ENCODE data around the gene CASP9. TPM values are rescaled to one million over a fixed set of nuclear protein-coding genes. Genes with fewer than 3 reads are reported as not detected.
"Not testable (repeated sequence)": the region's sequence is repeated elsewhere in the genome, so short reads cannot be mapped to it uniquely, and the experiment has no call there.

The CASP9 gene
- total RNA-seq, 6 donors from 2014 or later, result 11.9 to 40.9 (median 15.0) TPM

- ATAC-seq (ENCODE audit: low FRiP score in 2 of 2), result no peak
- no peak for TF ChIP-seq POLR2AphosphoS5 (IDR thresholded peaks at IDR 0.05)
- no peak for TF ChIP-seq POLR2A (IDR thresholded peaks at IDR 0.05)
- TF ChIP-seq, protein P1, sequence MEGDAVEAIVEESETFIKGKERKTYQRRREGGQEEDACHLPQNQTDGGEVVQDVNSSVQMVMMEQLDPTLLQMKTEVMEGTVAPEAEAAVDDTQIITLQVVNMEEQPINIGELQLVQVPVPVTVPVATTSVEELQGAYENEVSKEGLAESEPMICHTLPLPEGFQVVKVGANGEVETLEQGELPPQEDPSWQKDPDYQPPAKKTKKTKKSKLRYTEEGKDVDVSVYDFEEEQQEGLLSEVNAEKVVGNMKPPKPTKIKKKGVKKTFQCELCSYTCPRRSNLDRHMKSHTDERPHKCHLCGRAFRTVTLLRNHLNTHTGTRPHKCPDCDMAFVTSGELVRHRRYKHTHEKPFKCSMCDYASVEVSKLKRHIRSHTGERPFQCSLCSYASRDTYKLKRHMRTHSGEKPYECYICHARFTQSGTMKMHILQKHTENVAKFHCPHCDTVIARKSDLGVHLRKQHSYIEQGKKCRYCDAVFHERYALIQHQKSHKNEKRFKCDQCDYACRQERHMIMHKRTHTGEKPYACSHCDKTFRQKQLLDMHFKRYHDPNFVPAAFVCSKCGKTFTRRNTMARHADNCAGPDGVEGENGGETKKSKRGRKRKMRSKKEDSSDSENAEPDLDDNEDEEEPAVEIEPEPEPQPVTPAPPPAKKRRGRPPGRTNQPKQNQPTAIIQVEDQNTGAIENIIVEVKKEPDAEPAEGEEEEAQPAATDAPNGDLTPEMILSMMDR (IDR thresholded peaks at IDR 0.05), result peak; percentile 14 to 55 (median 36)
- no peak for TF ChIP-seq EP300 (IDR thresholded peaks at IDR 0.05)
- Histone ChIP-seq H3K9me3 (no peaks in the 10 kb centered on the region), H3K27me3 (no peaks in the 10 kb centered on the region), H3K4me3 (no peak overlapping the region), H3K27ac (no peak overlapping the region), H3K4me1 (no peaks in the 10 kb centered on the region), H3K36me3 (peaks cover 0 to 53% (median 32%) of the 10 kb centered on the region in 4 donors)
- WGBS, 2 donors, result 63 to 65% methylated on average over 17 of the region's 17 CpGs
- peak in 1 of 2 donors; percentile 63 for DNase-seq
Measured at GRCh38 chr1:15501208-15502032, 22.6 kb downstream of the CASP9 start.

DNA sequence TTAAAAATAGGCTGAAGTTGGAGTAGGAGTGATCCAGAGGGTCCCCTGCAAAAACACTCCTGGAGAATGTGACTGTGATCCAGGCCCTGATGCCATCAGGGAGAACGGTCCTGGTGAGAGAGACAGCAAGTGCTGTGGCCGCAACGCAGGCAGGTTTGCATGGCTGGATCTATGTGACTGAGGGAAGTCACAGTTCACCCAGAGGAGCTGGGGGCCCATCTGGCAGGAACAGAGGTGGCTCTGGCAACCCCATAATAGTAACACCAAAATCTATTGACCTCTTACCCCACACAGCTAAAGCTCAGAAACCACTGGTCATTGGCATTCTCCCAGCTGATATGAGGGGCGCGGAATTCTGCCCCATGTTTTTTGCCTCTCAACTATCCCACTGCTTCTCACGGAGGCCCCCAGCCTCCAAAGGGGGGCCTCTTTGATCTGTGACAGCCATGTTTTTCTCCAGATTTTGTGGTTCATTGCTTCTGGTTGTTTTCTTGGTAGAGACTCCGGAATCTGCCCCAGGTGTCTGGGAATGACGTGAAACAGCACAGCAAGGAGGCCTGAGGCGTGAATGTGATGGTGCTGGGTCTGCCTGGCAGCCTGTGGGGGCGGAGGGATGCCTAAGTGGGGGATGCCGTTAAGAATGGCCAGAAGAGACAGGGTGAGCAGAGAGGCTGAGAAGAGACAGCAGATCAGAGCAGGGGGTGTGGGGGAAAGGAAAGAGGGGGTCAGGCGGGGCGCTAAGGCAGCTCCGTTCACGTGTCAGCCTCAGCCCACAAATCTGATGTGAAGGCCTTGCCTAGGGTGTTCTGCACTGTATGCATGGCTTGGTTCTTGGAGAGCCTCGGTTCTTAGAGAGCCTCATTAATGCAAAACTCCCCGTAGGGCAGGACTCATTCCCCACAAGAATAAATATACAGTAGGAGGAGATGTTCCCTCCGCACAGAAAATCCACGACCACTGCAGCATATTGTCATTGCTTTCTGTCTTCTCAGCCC is 23.5 kb downstream of the CASP9 start:
- ATAC-seq (ENCODE audit: low FRiP score in 2 of 2) (no peak), DNase-seq (no peak)
- Histone ChIP-seq H3K4me3 (no peak overlapping the region), H3K27ac (no peak overlapping the region), H3K36me3 (peaks cover 0 to 49% (median 25%) of the 10 kb centered on the region in 4 donors), H3K9me3 (no peaks in the 10 kb centered on the region), H3K4me1 (no peaks in the 10 kb centered on the region), H3K27me3 (no peaks in the 10 kb centered on the region)
- TF ChIP-seq POLR2A (IDR thresholded peaks at IDR 0.05), result no peak
- no peak for TF ChIP-seq EP300 (IDR thresholded peaks at IDR 0.05)
- TF ChIP-seq, protein P1 (IDR thresholded peaks at IDR 0.05), result no peak
- no peak for TF ChIP-seq POLR2AphosphoS5 (IDR thresholded peaks at IDR 0.05)
- 88 to 93% methylated on average over 19 of the region's 19 CpGs for WGBS, 2 donors

GRCh38 chr1:15493869-15494390 is 30.1 kb downstream of the CASP9 start:
- Histone ChIP-seq H3K27me3 (no peaks in the 10 kb centered on the region), H3K36me3 (peaks cover 0 to 35% (median 23%) of the 10 kb centered on the region in 4 donors), H3K4me3 (no peak overlapping the region), H3K27ac (no peak overlapping the region), H3K9me3 (no peaks in the 10 kb centered on the region), H3K4me1 (no peaks in the 10 kb centered on the region)
- ATAC-seq (ENCODE audit: low FRiP score in 2 of 2), result no peak
- DNase-seq, result no peak
- 93 to 95% methylated on average over 4 to 8 of the region's 9 CpGs for WGBS, 2 donors
- TF ChIP-seq POLR2AphosphoS5 (IDR thresholded peaks at IDR 0.05) (no peak), EP300 (IDR thresholded peaks at IDR 0.05) (no peak), POLR2A (IDR thresholded peaks at IDR 0.05) (no peak)
- TF ChIP-seq, protein P1 (IDR thresholded peaks at IDR 0.05), result no peak

DNA sequence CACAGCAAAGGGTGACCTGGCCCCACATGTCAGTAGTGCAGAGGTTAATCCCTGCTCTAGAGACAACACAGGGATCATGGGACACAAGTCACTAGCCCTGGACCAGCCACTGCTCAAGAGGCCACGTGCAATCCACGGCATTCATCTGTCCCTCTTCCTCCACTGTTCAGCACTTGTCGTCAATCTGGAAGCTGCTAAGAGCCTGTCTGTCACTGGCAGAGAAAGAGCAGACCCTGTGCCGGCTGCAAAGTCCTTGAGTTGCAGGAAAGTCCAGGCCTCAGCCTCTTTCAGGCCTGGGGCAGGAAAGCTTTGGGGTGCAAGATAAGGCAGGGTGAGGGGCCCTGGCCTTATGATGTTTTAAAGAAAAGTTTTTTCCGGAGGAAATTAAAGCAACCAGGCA is 31.4 kb downstream of the CASP9 start:
- DNase-seq (no peak), ATAC-seq (ENCODE audit: low FRiP score in 2 of 2) (no peak)
- no peak overlapping the region for H3K4me3 ChIP-seq
- no peak for TF ChIP-seq EP300 (IDR thresholded peaks at IDR 0.05)
- TF ChIP-seq, protein P1 (IDR thresholded peaks at IDR 0.05), result no peak
- TF ChIP-seq POLR2A (IDR thresholded peaks at IDR 0.05), result no peak
- TF ChIP-seq POLR2AphosphoS5 (IDR thresholded peaks at IDR 0.05), result no peak
- H3K36me3 ChIP-seq, result peaks cover 0 to 35% (median 23%) of the 10 kb centered on the region in 4 donors
- no peaks in the 10 kb centered on the region for H3K9me3 ChIP-seq
- no peaks in the 10 kb centered on the region for H3K4me1 ChIP-seq
- no peaks in the 10 kb centered on the region for H3K27me3 ChIP-seq
- no peak overlapping the region for H3K27ac ChIP-seq
- WGBS, 2 donors, result 82 to 88% methylated on average over 5 of the region's 5 CpGs

DNA sequence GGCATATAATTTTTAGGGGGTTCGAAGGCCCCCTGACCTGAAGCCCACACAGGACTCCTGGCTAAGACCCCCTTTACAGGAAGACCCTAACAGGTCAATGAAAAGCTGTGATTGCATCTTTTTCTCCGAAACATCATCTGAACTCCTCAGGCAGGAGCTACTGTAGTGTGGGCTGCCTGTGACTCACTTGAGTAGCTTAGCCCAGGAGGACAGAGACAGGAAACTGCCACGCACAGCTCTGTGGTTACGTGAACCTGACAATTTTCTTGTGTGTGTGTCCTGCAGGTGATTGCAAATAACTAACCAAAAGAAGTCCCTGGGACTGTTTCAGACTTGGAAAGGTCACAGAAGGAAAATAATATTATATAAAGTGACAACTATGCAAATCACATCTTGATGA is 33.0 kb downstream of the CASP9 start:
- DNase-seq; H3K9me3 ChIP-seq; H3K4me3 ChIP-seq; H3K4me1 ChIP-seq; ATAC-seq (ENCODE audit: low FRiP score in 2 of 2); H3K27ac ChIP-seq; H3K27me3 ChIP-seq: not testable (repeated sequence)
- WGBS, 2 donors, result 84 to 87% methylated on average over 4 of the region's 4 CpGs
- H3K36me3 ChIP-seq, result peaks cover 0 to 37% (median 20%) of the 10 kb centered on the region in 4 donors
